Muscle layer of duodenum (tissue), 2 donors: ENCODE results near the gene GLP2R.
"Not testable (repeated sequence)": the region's sequence is repeated elsewhere in the genome, so short reads cannot be mapped to it uniquely, and the experiment has no call there.

Source experiments
- H3K27ac ChIP-seq: one replicate; pipeline ENCODE4 v1.7.0; 2013; ENCODE audit warnings: mild to moderate bottlenecking, low read length
- H3K27me3 ChIP-seq: one replicate; pipeline ENCODE4 v1.7.0; 2013; ENCODE audit warnings: low read depth, mild to moderate bottlenecking, control low read depth, low read length
- H3K36me3 ChIP-seq, 2 donors: one replicate each; pipeline ENCODE4 v1.7.0; 2013; ENCODE audit warnings: low read length in 2 of 2, control low read depth in 1 of 2, mild to moderate bottlenecking in 1 of 2; ENCODE audit not compliant: insufficient read depth in 2 of 2, control insufficient read depth in 1 of 2
- H3K4me1 ChIP-seq, 2 donors: one replicate each; pipeline ENCODE4 v1.7.0; 2013; ENCODE audit warnings: low read length in 2 of 2, mild to moderate bottlenecking in 2 of 2, control low read depth in 1 of 2, moderate library complexity in 1 of 2; ENCODE audit not compliant: insufficient read depth in 2 of 2, control insufficient read depth in 1 of 2
- H3K4me3 ChIP-seq, 2 donors: one replicate each; pipeline ENCODE4 v1.7.0; 2013; ENCODE audit warnings: low read length in 2 of 2, low read depth in 1 of 2, mild to moderate bottlenecking in 1 of 2
- H3K9me3 ChIP-seq, 2 donors: one replicate each; pipeline ENCODE4 v1.7.0; 2013; ENCODE audit warnings: low read length in 2 of 2, control low read depth in 1 of 2, mild to moderate bottlenecking in 1 of 2; ENCODE audit not compliant: control insufficient read depth in 1 of 2
- donor health status: healthy.

Gene GLP2R

GRCh38 chr17:9825641-9826150 is at the start of gene GLP2R:
Gene GLP2R (plus strand): TSS chr17:9825924. CDS start chr17:9826064, 140 bp downstream.
- no peak within 1 kb of the TSS for H3K27ac ChIP-seq
- no peaks in the 10 kb centered on the region for H3K9me3 ChIP-seq
- no peaks in the 10 kb centered on the region for H3K27me3 ChIP-seq
- no peaks in the 10 kb centered on the region for H3K36me3 ChIP-seq
- H3K4me1 ChIP-seq = peaks cover 3 to 18% of the 10 kb centered on the region in 2 donors
- peak within 1 kb of the TSS; percentile 35 to 60 for H3K4me3 ChIP-seq

GRCh38 chr17:9776911-9777310 is 48.8 kb upstream of the GLP2R start:
- Histone ChIP-seq H3K36me3 (no peaks in the 10 kb centered on the region), H3K4me1 (no peaks in the 10 kb centered on the region), H3K4me3 (no peak overlapping the region), H3K27me3 (no peaks in the 10 kb centered on the region), H3K27ac (no peak overlapping the region), H3K9me3 (peaks cover 0 to 3% of the 10 kb centered on the region in 2 donors)

GRCh38 chr17:9780552-9780951 is 45.2 kb upstream of the GLP2R start:
- H3K4me3 ChIP-seq = no peak overlapping the region
- no peak overlapping the region for H3K27ac ChIP-seq
- no peaks in the 10 kb centered on the region for H3K27me3 ChIP-seq
- H3K36me3 ChIP-seq = no peaks in the 10 kb centered on the region
- H3K4me1 ChIP-seq = no peaks in the 10 kb centered on the region
- H3K9me3 ChIP-seq = peaks cover 0 to 3% of the 10 kb centered on the region in 2 donors

GRCh38 chr17:9783050-9783449 is 42.7 kb upstream of the GLP2R start:
- Histone ChIP-seq H3K4me1 (no peaks in the 10 kb centered on the region), H3K4me3 (no peak overlapping the region), H3K9me3 (no peaks in the 10 kb centered on the region), H3K36me3 (no peaks in the 10 kb centered on the region), H3K27me3 (no peaks in the 10 kb centered on the region), H3K27ac (no peak overlapping the region)

GRCh38 chr17:9783465-9783864 is 42.3 kb upstream of the GLP2R start:
- H3K9me3 ChIP-seq, H3K4me1 ChIP-seq, H3K27me3 ChIP-seq, H3K27ac ChIP-seq, H3K4me3 ChIP-seq, H3K36me3 ChIP-seq: not testable (repeated sequence)

GRCh38 chr17:9784544-9784943 is 41.2 kb upstream of the GLP2R start:
- Histone ChIP-seq H3K27me3 (no peaks in the 10 kb centered on the region), H3K27ac (no peak overlapping the region), H3K9me3 (no peaks in the 10 kb centered on the region), H3K4me1 (no peaks in the 10 kb centered on the region), H3K36me3 (no peaks in the 10 kb centered on the region), H3K4me3 (no peak overlapping the region)

- H3K27ac ChIP-seq = no peak overlapping the region
- H3K27me3 ChIP-seq = no peaks in the 10 kb centered on the region
- H3K4me1 ChIP-seq = peaks cover 0 to 9% of the 10 kb centered on the region in 2 donors
- H3K9me3 ChIP-seq = no peaks in the 10 kb centered on the region
- H3K36me3 ChIP-seq = no peaks in the 10 kb centered on the region
- no peak overlapping the region for H3K4me3 ChIP-seq
These were observed 37.1 kb upstream of the GLP2R start for GRCh38 chr17:9788601-9789000.

GRCh38 chr17:9790316-9790715 is 35.4 kb upstream of the GLP2R start:
- Histone ChIP-seq H3K4me3 (no peak overlapping the region), H3K27me3 (no peaks in the 10 kb centered on the region), H3K9me3 (no peaks in the 10 kb centered on the region), H3K36me3 (no peaks in the 10 kb centered on the region), H3K27ac (no peak overlapping the region), H3K4me1 (peaks cover 0 to 9% of the 10 kb centered on the region in 2 donors)

GRCh38 chr17:9790889-9791876 is 34.5 kb upstream of the GLP2R start, which contains the start of gene DHRS7C:
Gene DHRS7C (minus strand): TSS chr17:9791592. CDS start chr17:9791284, 308 bp downstream.
- H3K27ac ChIP-seq = no peak within 1 kb of the TSS

GRCh38 chr17:9792181-9792840 is 33.4 kb upstream of the GLP2R start:
- H3K36me3 ChIP-seq = no peaks in the 10 kb centered on the region
- H3K27ac ChIP-seq = no peak overlapping the region

More at GRCh38 chr17:9790889-9791876, 34.5 kb upstream of the GLP2R start, which contains the start of gene DHRS7C:
- Histone ChIP-seq H3K36me3 (no peaks in the 10 kb centered on the region), H3K27me3 (no peaks in the 10 kb centered on the region), H3K4me1 (peaks cover 0 to 9% of the 10 kb centered on the region in 2 donors), H3K9me3 (no peaks in the 10 kb centered on the region), H3K4me3 (no peak within 1 kb of the TSS)

GRCh38 chr17:9798008-9798407 is 27.7 kb upstream of the GLP2R start:
- no peak overlapping the region for H3K27ac ChIP-seq

More at GRCh38 chr17:9792181-9792840, 33.4 kb upstream of the GLP2R start:
- Histone ChIP-seq H3K4me3 (no peak overlapping the region), H3K27me3 (no peaks in the 10 kb centered on the region), H3K9me3 (no peaks in the 10 kb centered on the region), H3K4me1 (peaks cover 0 to 9% of the 10 kb centered on the region in 2 donors)

More at GRCh38 chr17:9798008-9798407, 27.7 kb upstream of the GLP2R start:
- Histone ChIP-seq H3K36me3 (no peaks in the 10 kb centered on the region), H3K4me3 (no peak overlapping the region), H3K27me3 (no peaks in the 10 kb centered on the region), H3K9me3 (no peaks in the 10 kb centered on the region), H3K4me1 (no peaks in the 10 kb centered on the region)
